Measurements from ENCODE around the gene TNFRSF19.

The TNFRSF19 gene

DNA sequence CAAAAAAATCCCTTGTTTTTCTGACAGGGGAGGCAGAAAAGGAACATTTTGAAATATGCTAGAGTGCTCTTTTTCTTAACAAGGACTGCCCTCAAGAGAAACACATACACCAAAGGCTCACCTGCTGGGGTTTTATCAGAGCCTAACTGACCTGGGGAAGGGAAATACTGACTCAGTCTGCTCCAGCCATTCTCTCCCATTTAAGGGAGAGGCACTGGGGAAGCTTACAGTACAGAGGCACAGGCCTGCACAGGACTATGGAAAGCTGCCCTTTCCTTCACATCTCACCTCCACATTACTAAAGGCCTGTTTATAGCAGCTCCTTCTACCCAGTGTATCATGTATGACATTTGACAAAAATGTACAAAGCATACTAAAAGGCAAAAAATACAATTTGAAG lies 30.3 kb downstream of the TNFRSF19 start:
- in situ Hi-C loops (cut with MboI; ENCODE audit: low sequenced_read_pairs) = no loop called here

DNA sequence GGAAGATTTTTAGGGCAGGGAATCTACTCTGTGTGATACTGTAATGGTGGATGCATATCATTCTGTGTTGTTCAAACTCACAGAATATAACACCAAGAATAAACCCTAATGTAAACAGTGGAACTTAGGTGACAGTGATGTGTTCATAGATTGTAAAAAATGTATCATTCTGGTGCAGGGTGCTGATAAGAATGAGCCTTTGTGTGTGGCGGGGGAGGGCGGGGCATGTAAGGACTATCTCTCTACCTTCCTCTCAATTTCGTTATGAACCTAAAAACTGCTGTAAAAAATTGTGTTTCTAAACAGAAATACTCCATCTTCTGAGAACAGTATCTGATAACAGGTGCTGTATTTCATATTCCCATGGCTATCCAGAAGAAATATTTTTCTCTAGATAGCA lies 35.6 kb downstream of the TNFRSF19 start:
- in situ Hi-C loops (cut with MboI; ENCODE audit: low sequenced_read_pairs) = no loop called here

GRCh38 chr13:23608138-23608537 lies 37.9 kb downstream of the TNFRSF19 start:
- in situ Hi-C loops (cut with MboI; ENCODE audit: low sequenced_read_pairs) = no loop called here

DNA sequence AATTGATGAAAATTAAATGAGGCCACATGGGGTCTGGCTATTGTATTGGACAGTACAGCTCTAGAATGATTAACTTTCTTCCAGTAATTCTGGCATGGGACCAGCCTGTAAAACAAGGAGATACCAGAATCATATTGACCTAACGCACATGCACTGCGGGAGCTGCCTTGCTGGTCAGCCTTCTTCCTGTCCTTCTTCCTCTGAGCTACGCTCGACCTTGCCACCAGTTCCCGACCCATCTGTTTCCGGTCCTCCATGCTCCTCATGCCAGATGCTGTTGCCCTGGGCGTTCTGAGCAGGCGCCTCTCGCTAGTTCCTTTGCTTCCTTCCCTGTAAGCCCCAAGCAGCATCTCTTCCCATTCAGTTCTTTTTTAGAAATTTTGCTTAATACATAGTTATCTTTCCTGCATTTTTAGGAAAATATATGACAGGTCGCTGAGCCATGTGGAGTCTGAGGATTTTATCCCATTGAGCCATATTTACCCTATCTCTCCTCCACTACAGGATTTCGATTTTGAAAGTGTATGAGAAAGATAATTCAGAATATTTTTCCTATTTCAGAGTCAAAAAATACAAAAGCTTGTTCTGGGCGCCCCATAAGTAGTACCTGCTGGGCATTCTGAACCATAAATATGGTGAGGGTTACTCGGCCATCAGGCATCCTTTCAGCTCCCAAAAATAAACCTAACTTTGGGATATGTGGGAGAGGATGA lies 38.6 kb downstream of the TNFRSF19 start:
- in situ Hi-C loops (cut with MboI; ENCODE audit: low sequenced_read_pairs) = no loop called here

DNA sequence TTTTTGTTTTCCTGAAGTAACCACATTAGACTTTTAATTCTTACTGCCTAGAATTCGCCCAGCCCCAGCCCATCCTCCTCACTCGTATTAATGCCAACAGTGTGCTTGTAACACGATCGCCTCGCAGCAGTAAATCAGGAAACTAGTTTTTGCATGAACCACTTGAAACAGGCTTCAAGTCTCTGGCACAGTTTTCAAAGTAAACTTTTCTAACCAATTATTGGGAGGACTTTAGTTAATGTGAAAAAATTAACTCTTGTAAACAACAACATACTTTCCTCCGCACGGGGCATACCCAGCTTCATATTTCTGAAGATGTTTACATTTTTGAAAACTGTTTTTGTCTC lies 39.2 kb downstream of the TNFRSF19 start:
- in situ Hi-C loops (cut with MboI; ENCODE audit: low sequenced_read_pairs) = no loop called here

GRCh38 chr13:23609874-23610576 lies 39.8 kb downstream of the TNFRSF19 start:
- in situ Hi-C loops (cut with MboI; ENCODE audit: low sequenced_read_pairs) = no loop called here

GRCh38 chr13:23610966-23611491 lies 40.8 kb downstream of the TNFRSF19 start:
- in situ Hi-C loops (cut with MboI; ENCODE audit: low sequenced_read_pairs) = no loop called here

- in situ Hi-C loops (cut with MboI; ENCODE audit: low sequenced_read_pairs) = no loop called here
Observed at GRCh38 chr13:23612182-23612581, 42.0 kb downstream of the TNFRSF19 start.

DNA sequence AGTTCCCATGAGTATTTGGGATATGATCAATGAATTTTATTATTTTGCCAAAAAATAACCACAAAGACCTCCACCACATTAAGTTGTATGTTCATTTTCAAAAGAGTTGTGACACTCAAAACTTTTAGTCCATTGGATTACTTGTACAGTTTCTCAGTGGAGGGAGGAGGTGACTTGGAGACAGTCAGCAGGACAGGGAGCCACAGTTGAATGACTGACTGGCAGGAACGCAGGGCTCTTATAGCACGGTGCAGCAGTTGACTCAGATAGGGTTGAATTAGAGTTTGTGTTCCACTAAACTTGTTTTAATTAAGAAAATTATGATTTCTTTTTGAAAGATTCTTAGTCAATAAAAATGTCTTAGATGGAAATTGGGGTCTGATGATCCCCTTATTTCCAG lies 42.5 kb downstream of the TNFRSF19 start:
- in situ Hi-C loops (cut with MboI; ENCODE audit: low sequenced_read_pairs) = no loop called here

GRCh38 chr13:23613596-23613995 lies 43.4 kb downstream of the TNFRSF19 start:
- in situ Hi-C loops (cut with MboI; ENCODE audit: low sequenced_read_pairs) = no loop called here

DNA sequence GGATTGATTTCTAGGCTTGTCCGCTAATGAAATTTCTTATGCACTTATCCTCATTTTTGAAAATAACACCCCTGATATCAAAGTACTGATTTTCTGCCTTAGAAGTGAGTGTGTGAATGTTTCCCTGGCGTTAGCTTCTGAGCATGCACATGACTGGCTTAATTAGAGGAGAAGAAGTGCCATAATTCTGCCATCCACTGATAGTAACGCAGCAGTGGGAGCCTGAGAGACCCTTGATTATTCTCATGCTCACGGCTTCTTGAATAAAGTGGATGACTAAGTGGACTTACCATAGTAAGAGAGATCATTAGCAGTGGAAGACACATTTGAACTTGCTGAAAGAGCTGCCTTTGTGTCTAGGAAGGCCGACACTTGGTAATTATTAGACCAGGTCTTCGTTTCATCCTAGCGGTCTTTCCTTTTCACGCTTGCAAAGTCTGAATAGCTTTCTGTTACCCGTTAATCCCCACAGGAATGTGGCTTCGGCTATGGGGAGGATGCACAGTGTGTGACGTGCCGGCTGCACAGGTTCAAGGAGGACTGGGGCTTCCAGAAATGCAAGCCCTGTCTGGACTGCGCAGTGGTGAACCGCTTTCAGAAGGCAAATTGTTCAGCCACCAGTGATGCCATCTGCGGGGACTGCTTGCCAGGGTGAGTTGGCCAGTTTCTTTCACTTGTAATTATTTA lies 45.3 kb downstream of the TNFRSF19 start:
- in situ Hi-C loops (cut with MboI; ENCODE audit: low sequenced_read_pairs) = no loop called here

GRCh38 chr13:23616228-23616627 lies 46.0 kb downstream of the TNFRSF19 start:
- in situ Hi-C loops (cut with MboI; ENCODE audit: low sequenced_read_pairs) = no loop called here

GRCh38 chr13:23617551-23618024 lies 47.4 kb downstream of the TNFRSF19 start:
- in situ Hi-C loops (cut with MboI; ENCODE audit: low sequenced_read_pairs) = no loop called here

GRCh38 chr13:23618341-23618740 lies 48.1 kb downstream of the TNFRSF19 start:
- in situ Hi-C loops (cut with MboI; ENCODE audit: low sequenced_read_pairs) = no loop called here

GRCh38 chr13:23619068-23619855 lies 49.0 kb downstream of the TNFRSF19 start:
- in situ Hi-C loops (cut with MboI; ENCODE audit: low sequenced_read_pairs) = no loop called here

- in situ Hi-C loops (cut with MboI; ENCODE audit: low sequenced_read_pairs) = no loop called here
Observed at GRCh38 chr13:23620211-23620610, 50.0 kb downstream of the TNFRSF19 start.

DNA sequence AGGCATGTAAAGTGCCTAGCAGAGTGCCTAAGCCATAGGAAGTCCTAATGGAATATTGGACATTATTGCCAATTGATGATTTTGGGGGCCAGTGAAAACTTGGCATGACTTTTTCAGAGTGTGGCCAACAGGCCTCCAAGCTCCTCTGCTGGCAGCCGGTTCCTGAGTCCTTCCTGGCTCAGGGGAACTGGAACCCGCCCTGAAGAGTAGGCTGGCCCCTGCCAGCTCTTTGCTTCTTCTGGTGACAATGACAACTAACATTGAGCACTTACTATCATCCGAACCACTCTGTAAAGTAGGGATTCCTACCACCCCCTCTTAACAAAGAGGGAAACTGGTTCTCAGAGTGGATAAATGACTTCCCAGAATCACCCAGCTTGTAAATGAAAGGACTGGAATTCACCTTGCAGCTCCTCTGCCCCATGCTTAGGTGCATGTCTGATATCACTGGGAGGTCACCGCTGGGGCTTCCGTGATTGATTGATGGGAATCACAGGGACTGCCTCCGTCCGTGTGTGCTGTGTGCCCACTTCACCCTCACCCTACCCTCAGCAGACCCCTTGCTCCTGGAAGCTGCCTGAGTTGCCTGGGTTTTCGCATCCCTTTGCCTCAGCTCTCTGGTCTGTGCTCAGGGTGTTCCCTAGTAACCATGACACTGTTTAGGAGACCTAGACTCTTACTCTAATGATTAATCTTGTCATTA lies 50.6 kb downstream of the TNFRSF19 start:
- in situ Hi-C loops (cut with MboI; ENCODE audit: low sequenced_read_pairs) = no loop called here

DNA sequence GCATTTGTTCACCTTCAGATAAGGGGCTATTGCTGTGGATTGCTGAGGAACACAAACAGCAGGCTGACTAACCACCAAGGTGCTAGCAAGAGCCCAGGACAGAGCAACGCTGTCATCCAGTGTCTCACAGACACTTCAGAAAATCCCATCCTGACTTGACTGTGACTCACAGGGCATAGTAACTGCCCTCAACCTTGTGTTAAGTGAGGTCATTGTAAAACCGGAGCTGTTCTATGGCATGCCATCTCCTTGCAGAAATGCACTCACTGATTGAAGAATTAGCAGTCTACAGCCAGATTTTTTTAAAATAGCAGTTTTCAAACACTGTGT lies 51.1 kb downstream of the TNFRSF19 start:
- in situ Hi-C loops (cut with MboI; ENCODE audit: low sequenced_read_pairs) = no loop called here

GRCh38 chr13:23622985-23623384 lies 52.8 kb downstream of the TNFRSF19 start:
- in situ Hi-C loops (cut with MboI; ENCODE audit: low sequenced_read_pairs) = no loop called here

GRCh38 chr13:23623394-23623793 lies 53.2 kb downstream of the TNFRSF19 start:
- in situ Hi-C loops (cut with MboI; ENCODE audit: low sequenced_read_pairs) = no loop called here

All from HL-60/S4 (cell line).